ENCODE results near the gene VAV2.

VAV2 gene

DNA sequence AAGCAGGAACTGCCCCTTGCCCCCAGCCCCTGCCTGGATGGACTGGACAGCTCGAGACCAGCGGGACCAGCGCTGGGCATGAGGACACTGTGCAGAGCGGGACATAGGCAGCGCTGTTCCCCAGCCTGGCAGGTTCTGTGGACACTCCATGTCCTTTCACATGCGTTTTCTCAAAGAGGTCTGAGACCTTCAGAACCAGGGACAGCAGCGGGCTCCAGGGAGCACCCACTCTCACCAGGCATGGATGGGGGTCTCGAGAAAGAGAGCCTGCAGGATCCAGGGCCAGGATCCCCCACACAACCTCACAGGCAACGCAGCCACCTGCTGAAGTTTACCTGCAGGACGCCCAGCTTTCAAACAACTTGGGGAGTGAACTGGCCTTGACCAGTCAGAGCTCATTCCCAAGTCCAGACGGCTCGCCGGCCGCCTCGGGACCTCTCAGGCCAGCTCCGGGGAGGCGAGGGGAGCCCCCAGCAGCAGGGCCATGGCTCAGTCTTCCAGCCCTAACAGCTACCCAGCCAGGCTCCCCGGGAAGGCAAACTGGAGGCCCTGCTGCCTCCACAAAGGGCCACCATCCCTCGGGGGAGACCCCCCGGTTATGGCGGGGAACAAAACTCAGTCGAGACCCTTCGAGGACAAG is 181.4 kb downstream of the VAV2 start:
- TF ChIP-seq, protein P1, sequence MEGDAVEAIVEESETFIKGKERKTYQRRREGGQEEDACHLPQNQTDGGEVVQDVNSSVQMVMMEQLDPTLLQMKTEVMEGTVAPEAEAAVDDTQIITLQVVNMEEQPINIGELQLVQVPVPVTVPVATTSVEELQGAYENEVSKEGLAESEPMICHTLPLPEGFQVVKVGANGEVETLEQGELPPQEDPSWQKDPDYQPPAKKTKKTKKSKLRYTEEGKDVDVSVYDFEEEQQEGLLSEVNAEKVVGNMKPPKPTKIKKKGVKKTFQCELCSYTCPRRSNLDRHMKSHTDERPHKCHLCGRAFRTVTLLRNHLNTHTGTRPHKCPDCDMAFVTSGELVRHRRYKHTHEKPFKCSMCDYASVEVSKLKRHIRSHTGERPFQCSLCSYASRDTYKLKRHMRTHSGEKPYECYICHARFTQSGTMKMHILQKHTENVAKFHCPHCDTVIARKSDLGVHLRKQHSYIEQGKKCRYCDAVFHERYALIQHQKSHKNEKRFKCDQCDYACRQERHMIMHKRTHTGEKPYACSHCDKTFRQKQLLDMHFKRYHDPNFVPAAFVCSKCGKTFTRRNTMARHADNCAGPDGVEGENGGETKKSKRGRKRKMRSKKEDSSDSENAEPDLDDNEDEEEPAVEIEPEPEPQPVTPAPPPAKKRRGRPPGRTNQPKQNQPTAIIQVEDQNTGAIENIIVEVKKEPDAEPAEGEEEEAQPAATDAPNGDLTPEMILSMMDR (IDR thresholded peaks at IDR 0.05; ENCODE audit: low read depth, low read length, missing control alignments) = no peak
- H3K4me3 ChIP-seq (ENCODE audit: low read depth, low read length) = no peak overlapping the region
- no peak for DNase-seq (ENCODE audit: low read depth)

GRCh38 chr9:133809335-133809734 is 182.8 kb downstream of the VAV2 start:
- TF ChIP-seq, protein P1 (IDR thresholded peaks at IDR 0.05; ENCODE audit: low read depth, low read length, missing control alignments) = no peak

GRCh38 chr9:133807818-133808217 is 184.3 kb downstream of the VAV2 start:
- TF ChIP-seq, protein P1 (IDR thresholded peaks at IDR 0.05; ENCODE audit: low read depth, low read length, missing control alignments) = no peak
- no peak overlapping the region for H3K4me3 ChIP-seq (ENCODE audit: low read depth, low read length)
- no peak for DNase-seq (ENCODE audit: low read depth)

More at GRCh38 chr9:133809335-133809734, 182.8 kb downstream of the VAV2 start:
- H3K4me3 ChIP-seq (ENCODE audit: low read depth, low read length) = no peak overlapping the region
- DNase-seq (ENCODE audit: low read depth) = no peak

DNA sequence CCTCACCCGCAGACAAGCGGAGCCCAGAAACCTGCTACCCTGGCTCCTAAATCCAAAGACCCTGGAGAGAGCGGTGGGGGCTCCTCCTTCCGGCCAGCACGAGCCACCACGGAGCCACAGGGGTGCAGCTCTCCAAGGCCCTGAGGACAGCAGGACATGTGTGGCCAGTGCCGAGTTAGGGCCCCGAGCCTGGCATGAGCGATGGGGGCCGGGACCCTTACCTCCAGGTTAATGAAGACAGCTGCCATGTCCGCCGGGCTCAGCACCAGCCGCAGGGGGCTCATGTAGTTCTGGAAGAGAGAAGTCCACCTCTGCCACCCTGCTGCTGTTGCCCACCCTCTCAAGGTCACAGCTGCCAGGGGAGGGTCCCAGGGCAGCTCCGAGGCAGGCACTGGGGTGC is 185.1 kb downstream of the VAV2 start:
- H3K4me3 ChIP-seq (ENCODE audit: low read depth, low read length) = no peak overlapping the region
- TF ChIP-seq, protein P1 (IDR thresholded peaks at IDR 0.05; ENCODE audit: low read depth, low read length, missing control alignments) = no peak

GRCh38 chr9:133806623-133807010 is 185.5 kb downstream of the VAV2 start:
- no peak for DNase-seq (ENCODE audit: low read depth)
- TF ChIP-seq, protein P1 (IDR thresholded peaks at IDR 0.05; ENCODE audit: low read depth, low read length, missing control alignments) = no peak
- no peak overlapping the region for H3K4me3 ChIP-seq (ENCODE audit: low read depth, low read length)

More for the DNA sequence above, 185.1 kb downstream of the VAV2 start:
- no peak for DNase-seq (ENCODE audit: low read depth)

GRCh38 chr9:133805876-133806622 is 186.1 kb downstream of the VAV2 start:
- TF ChIP-seq, protein P1 (IDR thresholded peaks at IDR 0.05; ENCODE audit: low read depth, low read length, missing control alignments) = no peak
- DNase-seq (ENCODE audit: low read depth) = no peak
- H3K4me3 ChIP-seq (ENCODE audit: low read depth, low read length) = no peak overlapping the region
